GM13976 (cell line): ENCODE results near the gene B3GALT5.

Experiments used
- DNase-seq: peaks from one replicate; pipeline ENCODE4 v3.0.0; 2012; ENCODE audit warnings: low spot score
- in situ Hi-C: fragments of 300-500 bp; cut with MboI; formaldehyde crosslinking; loops from one replicate; pipeline ENCODE4 v1.12.0; 2022; ENCODE audit warnings: low sequenced_read_pairs, mixed read lengths, inconsistent platforms; ENCODE audit not compliant: unreplicated experiment
- TF ChIP-seq, protein P1 (sequence below): IDR thresholded peaks from 2 replicates; pipeline ENCODE4 v1.5.1; 2012; ENCODE audit warnings: borderline replicate concordance, mild to moderate bottlenecking; ENCODE audit not compliant: insufficient read depth; ENCODE audit errors: extremely low read depth, missing control alignments, control extremely low read depth

Gene B3GALT5

DNA sequence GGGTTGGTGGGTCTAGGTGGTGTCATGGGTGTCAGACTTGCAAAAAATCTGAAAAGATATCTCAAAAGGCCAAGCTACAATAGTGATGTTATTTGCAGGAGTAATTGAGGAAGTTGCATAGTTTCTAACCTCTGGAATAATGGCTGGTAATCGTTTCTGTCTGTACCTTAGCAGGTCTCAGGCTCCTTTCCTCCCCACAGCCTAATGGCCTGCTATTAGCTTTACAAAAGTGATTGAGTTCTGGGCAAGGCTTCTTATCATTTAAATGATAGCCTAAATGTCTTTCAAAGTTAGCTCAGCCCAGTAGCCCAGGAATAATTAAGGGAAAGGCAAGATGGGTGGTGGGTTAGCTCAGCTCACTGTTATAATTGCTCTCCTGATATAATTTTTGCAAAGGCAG lies 94.6 kb downstream of the B3GALT5 start:
- DNase-seq, result no peak
- TF ChIP-seq, protein P1, sequence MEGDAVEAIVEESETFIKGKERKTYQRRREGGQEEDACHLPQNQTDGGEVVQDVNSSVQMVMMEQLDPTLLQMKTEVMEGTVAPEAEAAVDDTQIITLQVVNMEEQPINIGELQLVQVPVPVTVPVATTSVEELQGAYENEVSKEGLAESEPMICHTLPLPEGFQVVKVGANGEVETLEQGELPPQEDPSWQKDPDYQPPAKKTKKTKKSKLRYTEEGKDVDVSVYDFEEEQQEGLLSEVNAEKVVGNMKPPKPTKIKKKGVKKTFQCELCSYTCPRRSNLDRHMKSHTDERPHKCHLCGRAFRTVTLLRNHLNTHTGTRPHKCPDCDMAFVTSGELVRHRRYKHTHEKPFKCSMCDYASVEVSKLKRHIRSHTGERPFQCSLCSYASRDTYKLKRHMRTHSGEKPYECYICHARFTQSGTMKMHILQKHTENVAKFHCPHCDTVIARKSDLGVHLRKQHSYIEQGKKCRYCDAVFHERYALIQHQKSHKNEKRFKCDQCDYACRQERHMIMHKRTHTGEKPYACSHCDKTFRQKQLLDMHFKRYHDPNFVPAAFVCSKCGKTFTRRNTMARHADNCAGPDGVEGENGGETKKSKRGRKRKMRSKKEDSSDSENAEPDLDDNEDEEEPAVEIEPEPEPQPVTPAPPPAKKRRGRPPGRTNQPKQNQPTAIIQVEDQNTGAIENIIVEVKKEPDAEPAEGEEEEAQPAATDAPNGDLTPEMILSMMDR, result no peak
- in situ Hi-C loops, result no loop called here

DNA sequence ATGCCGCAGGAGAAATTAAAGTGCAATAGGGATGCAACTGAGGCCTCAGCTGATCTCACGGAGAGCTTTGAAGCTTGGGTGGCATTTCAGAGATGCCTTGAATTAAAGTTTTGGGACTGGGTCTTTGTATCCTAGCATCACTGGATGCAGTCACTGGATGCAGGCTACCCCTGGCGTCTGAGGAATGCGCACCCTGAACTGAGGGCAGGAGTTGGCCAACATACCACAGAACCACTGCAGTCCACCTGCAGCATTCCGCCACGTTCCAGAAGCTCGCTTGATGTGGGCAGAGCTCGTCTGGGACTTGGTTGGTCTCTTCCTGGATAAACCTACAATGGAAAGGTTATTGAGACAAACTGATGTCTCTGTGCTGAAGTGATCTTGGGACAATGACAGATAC lies 98.1 kb downstream of the B3GALT5 start:
- in situ Hi-C loops, result no loop called here
- TF ChIP-seq, protein P1, result no peak
- no peak for DNase-seq

DNA sequence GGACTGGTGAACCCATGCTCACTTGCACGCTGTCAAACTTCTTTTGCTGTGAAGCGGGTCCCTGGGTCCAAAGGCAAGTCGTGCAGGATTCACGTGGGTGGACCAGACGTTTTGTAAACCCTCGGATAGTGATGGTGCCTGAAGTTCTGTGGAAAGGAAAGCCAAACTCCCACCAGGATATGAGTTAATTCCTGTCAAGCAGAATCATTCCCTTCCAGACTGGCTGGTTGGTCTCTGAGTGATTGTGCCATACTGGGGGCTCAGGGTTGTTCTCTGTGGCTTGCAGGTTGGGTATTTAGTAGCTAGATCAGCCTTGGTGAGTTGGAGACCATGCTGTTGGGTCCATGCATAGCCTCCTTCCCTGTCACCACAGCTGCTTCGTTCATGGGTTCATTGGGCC lies 99.5 kb downstream of the B3GALT5 start:
- TF ChIP-seq, protein P1, result no peak
- no peak for DNase-seq
- in situ Hi-C loops, result no loop called here

DNA sequence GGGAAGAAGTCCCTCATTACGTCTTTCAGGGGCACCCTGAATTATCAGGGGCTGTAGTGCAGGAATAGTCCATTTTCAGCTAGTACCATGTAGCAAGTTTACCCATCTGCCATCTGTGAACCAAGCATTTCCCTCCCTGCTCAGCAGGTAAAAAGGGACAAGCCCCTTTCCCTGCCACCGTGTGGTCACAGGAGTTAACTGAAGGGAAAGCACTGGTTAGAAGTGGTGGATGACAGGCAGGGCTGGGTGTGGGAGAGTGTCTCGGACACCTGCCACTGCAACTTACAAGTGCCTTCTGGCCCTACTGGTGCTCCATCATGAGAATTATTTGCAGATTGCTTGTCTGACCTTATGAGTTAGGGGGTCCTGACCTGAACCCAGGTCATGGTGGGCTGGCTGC lies 100.2 kb downstream of the B3GALT5 start:
- no peak for DNase-seq
- TF ChIP-seq, protein P1, result no peak
- in situ Hi-C loops, result no loop called here

DNA sequence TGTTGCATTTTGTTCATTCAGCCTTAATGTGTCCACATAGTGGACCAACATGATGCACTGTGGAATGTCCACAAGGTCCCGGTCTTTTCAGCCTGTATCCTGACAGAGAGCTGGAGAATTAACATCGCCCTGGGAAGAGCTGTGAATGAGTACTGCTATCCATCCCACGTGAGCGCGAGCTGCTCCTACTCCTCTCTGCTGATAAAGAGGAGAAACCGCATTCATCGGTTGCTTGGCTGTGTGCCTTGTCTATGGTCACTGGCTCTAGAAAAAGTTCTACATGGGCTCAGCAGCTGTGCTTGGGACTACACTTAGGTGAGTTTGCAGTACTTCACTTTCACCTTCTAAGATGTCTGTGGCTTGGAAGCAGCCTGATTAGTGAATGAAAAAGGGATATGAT lies 101.2 kb downstream of the B3GALT5 start:
- in situ Hi-C loops, result no loop called here
- TF ChIP-seq, protein P1, result no peak
- DNase-seq, result no peak

DNA sequence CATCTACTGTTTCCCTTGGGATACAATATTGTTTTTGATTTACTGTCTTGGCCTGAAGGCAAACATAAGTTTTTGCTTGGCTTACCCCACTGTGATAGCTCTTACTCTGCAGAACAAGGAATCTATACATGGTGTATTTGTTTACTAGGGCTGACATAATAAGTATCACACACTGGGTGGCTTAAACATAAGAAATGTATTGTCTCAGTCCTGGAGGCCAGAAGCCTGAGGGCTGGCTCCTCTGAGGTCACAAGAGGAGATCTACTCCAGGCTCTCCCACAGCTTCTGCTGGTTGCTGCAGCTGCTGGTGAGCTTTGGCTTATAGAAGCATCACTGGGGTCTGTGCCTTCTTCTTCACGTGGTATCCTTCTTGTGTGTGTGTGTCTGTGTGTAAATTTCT lies 101.6 kb downstream of the B3GALT5 start:
- TF ChIP-seq, protein P1, result no peak
- in situ Hi-C loops, result no loop called here
- no peak for DNase-seq
